Measurements from ENCODE around the gene TIMM10.

The TIMM10 gene

GRCh38 chr11:57530596-57531507 lies at the start of gene TIMM10:
TIMM10 (minus strand) TSS chr11:57530754; CDS start chr11:57530189, 565 bp downstream.
- peak; percentile 96 for DNase-seq

GRCh38 chr11:57574061-57574460 lies 43.5 kb upstream of the TIMM10 start:
- DNase-seq = no peak

GRCh38 chr11:57571606-57572005 lies 41.1 kb upstream of the TIMM10 start:
- DNase-seq = no peak

GRCh38 chr11:57568330-57568766 lies 37.8 kb upstream of the TIMM10 start:
- peak; percentile 46 for DNase-seq

GRCh38 chr11:57567515-57568329 lies 37.2 kb upstream of the TIMM10 start, which contains the start of gene UBE2L6:
UBE2L6 (minus strand) TSS chr11:57567672; CDS start chr11:57567611, 61 bp downstream.
- no peak for DNase-seq

- no peak for DNase-seq
Observed at GRCh38 chr11:57566905-57567514, 36.5 kb upstream of the TIMM10 start.

GRCh38 chr11:57566005-57566904 lies 35.7 kb upstream of the TIMM10 start:
- DNase-seq = no peak

- no peak for DNase-seq
Observed at GRCh38 chr11:57562596-57562995, 32.0 kb upstream of the TIMM10 start.

GRCh38 chr11:57560146-57560545 lies 29.6 kb upstream of the TIMM10 start:
- DNase-seq = no peak

- DNase-seq = no peak
Observed at GRCh38 chr11:57556041-57556440, 25.5 kb upstream of the TIMM10 start.

- no peak for DNase-seq
Observed at GRCh38 chr11:57555393-57555792, 24.8 kb upstream of the TIMM10 start.

GRCh38 chr11:57552479-57552878 lies 21.9 kb upstream of the TIMM10 start:
- no peak for DNase-seq

- no peak for DNase-seq
Observed at GRCh38 chr11:57551941-57552340, 21.4 kb upstream of the TIMM10 start.

- no peak for DNase-seq
Observed at GRCh38 chr11:57549983-57550382, 19.4 kb upstream of the TIMM10 start.

GRCh38 chr11:57547854-57548377 lies 17.4 kb upstream of the TIMM10 start:
- no peak for DNase-seq

- no peak for DNase-seq
Observed at GRCh38 chr11:57546869-57547475, 16.4 kb upstream of the TIMM10 start.

GRCh38 chr11:57546451-57546850 lies 15.9 kb upstream of the TIMM10 start:
- no peak for DNase-seq

GRCh38 chr11:57545883-57546282 lies 15.3 kb upstream of the TIMM10 start:
- DNase-seq = no peak

GRCh38 chr11:57544566-57544965 lies 14.0 kb upstream of the TIMM10 start:
- DNase-seq = no peak

GRCh38 chr11:57543593-57543992 lies 13.0 kb upstream of the TIMM10 start:
- DNase-seq = no peak

GRCh38 chr11:57542582-57542981 lies 12.0 kb upstream of the TIMM10 start:
- no peak for DNase-seq
